HG03060 (cell line): Measurements from ENCODE around the gene GPR139.

Experiments used
- ATAC-seq: cut with Tn5 transposase; IDR thresholded peaks from one replicate; pipeline ENCODE4 v1.9.1; 2021; ENCODE audit warnings: low read depth, moderate number of reproducible peaks; ENCODE audit not compliant: unreplicated experiment

GPR139 gene

DNA sequence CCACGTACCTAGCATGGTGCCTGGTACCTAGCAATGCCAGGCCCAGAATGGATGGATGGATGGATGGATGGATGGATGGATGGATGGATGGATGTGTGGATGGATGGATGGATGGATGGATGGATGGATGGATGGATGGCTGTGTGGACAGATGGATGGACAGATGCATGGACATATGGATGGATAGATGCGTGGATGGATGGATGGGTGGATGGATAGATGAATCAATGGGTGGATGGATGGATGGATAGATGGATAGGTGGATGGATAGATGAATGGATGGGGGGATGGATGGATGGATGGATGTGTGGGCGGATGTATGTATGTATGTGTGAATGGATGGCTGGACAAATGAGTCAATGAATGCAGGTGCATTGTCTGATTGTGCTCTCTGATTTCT is 12.6 kb downstream of the GPR139 start:
- ATAC-seq = no peak

DNA sequence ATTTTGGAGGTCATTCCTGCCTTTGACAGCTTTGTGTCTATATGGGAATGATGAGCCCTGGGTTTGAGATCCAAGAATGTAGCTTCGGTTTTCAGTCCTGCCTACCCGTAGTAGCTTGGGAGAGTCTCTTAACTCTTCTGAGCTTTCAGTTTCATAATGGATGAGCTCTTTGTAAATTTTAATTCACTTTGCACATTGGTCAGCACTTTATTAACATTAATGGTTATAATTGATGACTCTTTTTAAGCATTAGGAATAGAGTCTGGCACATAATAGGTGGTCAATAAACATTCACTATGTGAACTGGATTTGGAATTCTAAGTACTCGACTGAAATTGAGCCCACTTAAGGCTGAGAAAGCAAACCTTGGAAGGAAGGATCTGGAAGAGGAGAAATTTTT is 17.3 kb downstream of the GPR139 start:
- ATAC-seq = no peak

DNA sequence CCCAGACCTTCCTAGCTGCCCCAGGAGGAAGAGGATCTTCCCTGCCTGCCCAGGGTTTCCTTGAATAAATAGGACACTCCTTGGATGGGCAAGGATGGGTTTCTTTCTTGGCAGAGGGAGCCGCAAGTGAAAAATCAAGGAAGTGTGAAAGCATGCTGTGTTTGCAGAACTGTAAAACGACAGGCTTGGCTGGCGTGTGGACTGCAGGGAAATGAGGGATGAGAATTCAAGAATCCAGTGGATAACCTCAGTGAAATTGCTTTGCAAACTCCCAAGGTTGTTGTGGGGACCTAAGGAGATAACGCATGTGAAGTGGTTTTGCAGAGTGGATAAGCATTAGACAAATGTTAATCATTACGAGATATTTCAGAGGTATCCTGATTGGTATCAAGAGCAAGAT is 20.4 kb downstream of the GPR139 start:
- no peak for ATAC-seq

DNA sequence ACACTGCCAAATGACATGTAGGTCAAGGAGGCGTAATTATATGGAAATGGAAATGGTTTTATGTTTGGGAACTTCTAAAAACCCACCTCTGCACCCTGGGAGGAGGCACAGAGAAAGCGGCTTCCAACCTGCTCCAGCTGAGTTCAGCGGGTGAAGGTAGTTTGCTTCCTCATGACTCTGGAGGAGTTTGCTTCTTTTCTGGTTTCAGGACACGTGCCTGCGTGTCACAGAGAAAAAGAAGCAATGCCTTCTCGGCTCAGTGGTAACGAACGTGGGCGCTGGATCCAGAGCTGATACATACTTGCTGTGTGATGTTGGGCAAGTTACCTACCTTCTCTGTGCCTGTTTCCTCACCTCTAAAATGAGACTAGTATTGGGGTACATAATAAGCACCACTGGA is 22.1 kb downstream of the GPR139 start:
- ATAC-seq = no peak

DNA sequence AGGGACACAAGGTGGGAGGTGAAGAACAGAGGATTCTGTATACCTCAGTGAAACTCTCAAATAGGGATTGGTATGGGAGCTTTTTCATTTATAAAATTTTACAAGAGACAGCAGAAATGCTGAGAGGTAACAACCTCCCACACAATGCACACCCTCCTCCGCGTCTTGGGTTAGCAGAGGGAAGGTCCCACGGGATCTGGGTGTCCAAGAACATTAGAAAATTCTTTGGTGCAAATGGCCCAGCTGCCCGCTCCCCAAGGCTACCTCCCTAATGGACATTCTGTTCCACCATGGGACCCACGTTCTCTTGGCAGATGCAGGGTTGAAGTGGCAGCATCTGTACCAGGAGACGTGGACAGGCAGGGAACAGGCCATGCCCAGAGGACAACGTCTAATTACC is 22.5 kb downstream of the GPR139 start:
- ATAC-seq = no peak

DNA sequence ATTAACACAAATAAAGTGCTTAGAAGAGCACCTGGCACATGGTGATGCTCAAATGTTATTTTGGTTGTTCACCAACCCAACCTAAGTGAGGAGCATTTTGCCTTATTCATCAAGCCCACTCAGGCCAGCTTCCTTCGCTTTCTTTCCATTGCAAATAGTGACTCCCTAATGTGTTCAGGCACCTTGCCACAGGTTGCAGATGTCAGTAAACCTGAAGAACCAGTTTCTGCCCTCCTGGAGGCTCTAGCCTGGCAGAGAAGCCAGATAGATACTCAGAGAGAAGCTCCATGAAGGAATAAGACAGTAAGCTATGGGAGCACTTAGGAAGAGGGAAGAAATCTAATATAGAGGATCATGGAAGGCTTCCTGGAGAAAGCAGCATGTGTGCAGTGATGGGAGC is 23.9 kb downstream of the GPR139 start:
- ATAC-seq = no peak

DNA sequence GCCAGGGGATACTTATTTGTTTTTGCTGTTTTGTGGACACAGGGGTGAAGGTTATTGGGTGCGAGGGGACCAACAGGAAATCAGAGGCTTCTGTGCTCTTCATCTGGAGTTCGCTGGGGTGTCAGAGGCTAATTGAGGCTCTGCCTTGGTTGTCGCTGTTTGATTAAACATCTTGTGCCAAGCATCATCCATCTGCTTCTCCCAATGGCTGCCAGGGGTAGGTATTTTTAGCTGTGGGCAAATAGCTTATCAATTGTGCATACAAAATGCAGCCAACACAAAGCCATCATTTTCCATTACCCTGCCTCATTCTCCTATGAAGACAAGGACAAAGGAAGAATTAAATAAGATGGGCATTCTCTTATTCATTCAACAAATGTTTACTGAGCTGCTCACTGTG is 27.8 kb downstream of the GPR139 start:
- no peak for ATAC-seq

DNA sequence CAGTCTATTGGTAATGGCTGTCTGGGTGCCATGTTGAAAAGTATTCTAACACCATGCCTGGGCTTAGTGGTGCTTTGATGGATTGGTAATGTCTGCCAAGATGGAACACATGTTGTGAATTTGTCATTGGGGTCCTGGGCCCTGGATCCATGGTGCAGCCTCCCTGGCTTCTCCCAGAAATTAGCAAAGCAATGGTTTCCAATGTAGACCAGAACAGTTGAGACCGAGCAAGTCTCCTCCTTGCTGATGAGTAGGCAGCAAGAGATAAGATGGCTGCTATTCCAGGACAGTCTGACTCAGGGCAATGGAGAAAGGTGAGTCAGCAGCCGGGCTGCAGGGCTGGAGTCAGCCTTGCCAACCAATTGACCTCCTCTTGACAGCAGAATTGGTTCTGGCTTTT is 30.8 kb downstream of the GPR139 start:
- ATAC-seq = no peak

DNA sequence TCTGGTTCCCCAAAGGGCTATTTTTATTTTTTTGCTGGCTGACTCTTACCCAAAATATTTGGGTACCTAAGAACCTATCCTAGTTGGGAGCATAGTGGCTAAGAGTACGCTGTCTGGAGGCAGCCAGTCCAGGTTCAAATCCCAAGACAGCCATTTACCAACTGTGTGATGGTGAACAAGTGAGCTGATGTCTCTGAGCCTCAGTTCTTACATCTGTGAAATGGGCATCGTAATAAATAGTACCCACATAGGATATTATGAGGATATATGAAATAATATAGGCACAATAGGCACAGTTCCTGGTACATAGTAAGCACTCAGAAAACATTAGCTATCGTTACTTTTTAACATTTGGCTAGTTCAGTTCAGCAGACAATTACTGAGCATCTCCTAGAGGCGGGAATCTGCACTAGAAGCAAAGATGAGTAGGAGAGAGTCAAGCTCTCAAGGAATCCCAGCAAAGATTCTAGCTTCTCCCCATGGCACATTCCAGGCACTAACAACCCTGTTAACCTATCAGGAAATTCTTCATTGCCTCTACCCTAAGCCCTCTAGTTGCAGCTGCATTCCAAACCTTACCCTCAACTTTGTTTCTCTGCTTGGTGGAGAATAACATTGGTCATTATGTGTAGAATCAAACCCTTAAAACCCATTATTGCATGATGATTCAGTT is 31.6 kb downstream of the GPR139 start:
- ATAC-seq = no peak

DNA sequence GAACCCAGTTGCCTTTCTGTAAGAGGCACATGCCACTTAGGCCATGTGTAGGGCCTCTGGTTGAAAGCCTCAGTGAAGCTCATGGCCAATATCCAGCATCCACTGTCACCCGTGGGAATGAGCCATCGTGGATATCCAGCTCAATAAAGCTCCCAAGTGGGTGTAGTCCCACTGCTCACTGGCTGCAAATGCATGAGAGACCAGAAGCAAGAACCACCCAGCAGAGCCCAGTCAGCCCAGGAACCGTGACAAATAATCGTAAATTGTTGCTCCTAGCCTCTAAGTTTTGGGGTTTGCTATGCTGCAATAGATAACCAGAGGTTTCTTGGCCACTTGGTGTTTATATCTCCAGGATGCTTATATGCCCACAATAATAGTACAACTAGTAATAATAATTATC is 33.7 kb downstream of the GPR139 start:
- ATAC-seq = no peak

DNA sequence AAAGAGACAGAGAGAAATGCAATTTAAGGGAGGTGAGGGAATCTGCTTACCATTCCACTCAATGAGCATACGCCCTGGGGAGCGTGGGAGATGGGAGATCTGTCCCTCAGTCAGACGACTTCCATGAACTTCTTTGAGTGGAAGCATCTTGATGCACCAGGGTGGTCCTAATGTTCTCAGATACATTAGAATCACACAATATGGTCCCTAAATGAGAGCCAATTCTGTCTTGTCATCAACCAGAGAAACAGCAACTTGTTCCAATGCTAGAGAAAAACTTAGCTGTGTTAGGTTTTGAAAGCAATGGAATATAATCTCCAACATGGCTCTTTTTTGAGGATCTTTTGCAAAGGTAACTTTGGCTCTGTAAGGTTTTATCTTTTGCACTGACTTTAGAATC is 44.1 kb downstream of the GPR139 start:
- no peak for ATAC-seq

DNA sequence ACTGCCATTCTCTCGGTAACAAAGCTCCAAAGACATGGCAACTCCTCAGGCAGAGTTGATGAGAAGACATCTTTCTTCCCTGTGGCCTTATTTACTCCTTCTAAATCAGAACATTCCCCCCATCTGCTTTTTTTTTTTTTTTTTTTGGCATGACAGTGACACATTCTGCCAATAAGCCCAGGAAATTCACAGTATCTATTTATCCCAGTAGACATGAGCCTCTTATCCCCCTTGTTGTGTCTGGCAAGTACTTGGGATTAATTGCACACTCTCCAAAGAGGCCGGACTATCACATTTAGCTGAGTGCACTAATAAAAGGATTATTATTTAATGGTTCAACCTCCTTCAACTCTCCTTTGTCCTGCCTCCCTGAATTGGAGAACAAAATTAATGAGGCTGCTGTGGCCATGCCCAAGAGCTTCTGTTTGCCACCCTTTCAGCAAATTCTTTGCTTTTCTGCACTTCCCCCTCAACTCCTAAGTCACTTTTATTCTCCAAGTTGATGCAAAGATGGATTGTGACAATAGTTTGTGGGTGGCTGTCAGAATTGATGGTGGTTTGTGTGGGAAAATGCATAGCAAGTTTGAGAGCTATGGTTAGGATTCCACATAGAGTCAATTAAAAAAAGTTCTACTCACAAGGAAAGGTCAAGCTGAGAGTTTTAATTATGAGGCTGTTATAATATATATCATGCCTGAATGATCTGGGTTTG is 47.2 kb downstream of the GPR139 start:
- ATAC-seq = no peak

DNA sequence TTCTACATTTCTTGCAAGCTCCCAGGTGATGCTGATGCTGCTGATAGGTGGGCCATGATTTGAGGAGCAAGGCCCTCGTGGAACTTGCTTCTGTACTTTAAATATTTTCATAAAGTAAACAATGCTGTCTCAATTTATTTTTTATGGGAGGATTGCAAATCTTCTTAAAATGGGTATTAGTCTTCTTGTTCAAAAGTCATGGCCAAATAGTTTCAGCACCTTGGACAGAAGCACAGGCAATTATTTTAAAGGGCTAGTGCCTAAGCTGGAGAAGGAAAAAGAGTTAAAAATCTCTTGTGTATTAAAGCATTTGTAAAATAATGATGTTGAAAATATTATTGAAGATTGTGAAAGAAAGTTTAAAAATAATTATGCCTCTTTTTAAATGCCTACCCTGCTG is 50.5 kb downstream of the GPR139 start:
- ATAC-seq = no peak

DNA sequence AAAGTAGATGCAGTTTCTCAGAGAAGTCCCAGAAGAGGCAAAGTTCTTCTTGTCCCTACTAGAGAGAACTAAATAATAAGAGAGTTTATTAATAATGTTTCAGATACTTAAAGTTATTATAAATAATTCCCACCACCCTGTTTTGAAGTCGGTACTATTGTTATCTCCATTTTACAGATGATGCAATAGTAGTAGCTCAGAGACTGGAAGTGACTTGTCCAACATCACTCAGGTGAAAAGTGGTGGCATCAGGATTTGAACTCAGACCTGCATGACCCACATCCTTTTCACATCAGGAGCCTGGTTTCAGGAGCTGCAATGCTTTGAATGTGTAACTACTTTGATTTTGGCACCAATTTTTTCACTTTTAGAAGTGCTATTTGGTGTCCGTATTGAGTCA is 52.7 kb downstream of the GPR139 start:
- ATAC-seq = no peak

DNA sequence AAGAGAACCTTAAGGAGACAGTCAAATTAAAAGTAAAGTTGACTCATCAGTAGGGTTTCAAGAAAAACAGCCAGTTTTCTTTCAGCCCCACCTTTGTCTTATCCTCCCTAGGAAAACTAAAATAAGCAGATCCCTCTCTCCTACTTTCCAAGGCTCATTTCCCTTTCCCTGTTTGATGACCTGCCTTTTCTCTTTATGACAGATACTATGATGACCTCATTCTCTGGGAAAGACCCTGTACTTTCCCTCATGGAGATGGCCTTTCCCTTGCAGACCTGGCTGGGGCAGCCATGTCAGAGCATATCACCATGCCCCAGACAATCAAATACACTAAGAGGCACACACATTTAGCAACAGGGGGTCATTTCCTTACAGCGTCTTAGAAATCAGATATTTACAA is 53.6 kb downstream of the GPR139 start:
- ATAC-seq = no peak

DNA sequence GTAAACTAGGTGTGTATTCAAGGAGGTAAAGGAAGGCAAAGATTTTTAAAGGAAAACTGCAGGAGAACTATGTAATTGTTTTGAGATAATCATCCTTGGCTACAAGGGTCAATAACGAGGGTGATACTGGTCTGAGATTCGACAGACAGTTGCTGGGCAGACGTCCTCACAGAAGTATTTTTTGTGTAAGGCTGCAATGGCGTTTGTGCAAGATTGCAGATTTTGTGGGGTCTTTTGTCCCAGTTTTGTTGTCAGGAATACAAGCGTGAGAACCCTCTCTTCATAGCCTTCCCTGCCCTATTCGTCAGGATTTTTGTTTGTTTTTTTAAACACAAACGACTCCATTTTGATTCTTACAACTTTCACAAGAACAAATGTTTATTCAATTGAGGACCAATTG is 57.5 kb downstream of the GPR139 start:
- ATAC-seq = no peak

DNA sequence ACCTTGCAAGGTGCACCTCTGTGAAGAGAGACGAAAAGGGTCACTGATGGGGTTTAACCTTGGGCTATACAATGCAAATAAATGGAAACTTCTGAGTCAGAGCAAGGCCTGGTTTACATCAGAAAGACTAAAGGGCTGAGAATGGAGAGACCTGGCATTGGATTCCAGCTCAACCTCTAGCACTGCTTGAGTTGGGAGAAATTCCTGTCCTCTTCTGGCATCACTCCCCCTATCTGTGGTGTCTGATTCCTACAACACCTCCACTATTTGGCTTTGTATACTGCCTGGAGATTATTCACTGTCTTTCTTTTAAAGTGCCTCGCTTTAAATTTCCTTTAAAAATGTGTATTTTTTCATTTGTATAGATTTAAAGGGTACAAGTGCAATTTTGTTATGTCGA is 68.8 kb downstream of the GPR139 start:
- ATAC-seq = no peak

DNA sequence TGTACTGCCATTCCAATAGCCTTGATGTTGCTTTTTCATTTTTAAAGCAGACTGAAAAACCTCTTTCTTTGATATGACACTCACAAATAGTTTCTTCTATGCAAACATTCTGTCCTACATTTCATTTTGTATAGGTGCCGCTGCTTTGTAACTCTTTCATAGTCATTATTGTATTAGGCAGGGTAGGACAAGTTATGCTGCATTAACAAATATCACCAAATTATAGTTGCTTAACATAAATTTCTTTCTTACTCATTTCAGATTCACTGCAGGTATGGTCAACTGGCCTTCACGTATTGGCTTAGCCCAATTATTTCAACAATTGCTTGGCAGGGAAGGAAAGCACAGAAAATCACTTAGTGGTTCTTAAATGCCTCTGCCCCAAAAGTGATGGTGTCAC is 70.8 kb downstream of the GPR139 start:
- ATAC-seq = no peak

DNA sequence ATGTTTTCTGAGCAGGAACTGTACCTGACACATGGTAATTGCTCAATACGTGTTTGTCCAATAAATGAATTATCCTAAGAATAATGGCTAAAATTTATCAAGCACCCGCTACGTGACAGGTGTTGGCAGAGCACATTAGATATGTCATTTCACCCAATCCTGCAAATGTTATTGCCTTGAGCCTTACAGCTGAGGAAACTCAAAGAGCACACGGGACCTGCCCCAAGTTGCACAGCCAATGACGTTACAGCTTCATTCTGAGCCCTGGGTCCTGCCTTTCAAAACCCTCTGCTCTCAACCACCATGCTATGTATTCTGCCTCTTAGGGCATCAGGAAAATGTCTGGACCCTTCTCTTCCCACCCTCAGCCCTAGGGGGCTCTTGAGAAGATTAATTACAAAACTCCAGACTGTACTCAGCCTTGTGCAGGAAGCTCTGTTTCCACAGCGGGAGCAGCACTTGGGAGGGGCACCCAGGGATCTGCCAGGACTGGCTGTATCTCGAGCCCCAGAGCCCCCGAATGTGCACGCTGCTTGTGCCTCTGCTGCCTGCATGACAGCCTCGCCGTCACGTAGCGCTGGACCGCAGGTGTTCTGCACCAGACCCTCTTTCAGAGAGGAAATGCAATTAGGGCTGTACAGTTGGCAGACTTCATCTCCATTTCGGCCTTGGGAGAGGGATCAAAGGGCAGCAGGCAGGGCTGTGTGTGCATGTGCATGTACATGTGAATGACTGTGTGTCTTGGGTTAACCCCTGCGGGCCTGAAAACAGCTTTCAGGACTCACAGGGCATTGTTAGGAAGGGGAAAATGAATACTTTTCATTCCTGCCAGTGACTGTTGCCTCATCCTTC is 71.6 kb downstream of the GPR139 start:
- no peak for ATAC-seq

DNA sequence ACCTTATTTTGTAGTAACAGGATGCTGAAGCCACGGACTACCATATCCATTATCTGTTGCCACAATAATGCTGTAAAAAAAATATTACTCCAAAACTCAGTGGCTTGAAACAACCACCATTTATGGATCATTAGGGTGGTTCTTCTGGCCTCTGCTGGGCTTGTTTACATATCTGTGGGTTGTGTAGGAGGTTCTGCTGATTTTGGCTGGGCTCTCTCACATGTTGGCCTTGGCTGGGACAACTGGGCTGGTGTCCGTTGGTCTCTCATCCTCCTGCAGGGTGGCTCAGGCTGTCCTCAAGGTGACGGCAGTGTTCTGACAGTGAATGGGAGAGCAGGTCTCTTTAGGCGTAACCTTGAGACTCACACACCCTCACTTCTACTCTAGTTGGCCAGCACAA is 76.0 kb downstream of the GPR139 start:
- no peak for ATAC-seq

DNA sequence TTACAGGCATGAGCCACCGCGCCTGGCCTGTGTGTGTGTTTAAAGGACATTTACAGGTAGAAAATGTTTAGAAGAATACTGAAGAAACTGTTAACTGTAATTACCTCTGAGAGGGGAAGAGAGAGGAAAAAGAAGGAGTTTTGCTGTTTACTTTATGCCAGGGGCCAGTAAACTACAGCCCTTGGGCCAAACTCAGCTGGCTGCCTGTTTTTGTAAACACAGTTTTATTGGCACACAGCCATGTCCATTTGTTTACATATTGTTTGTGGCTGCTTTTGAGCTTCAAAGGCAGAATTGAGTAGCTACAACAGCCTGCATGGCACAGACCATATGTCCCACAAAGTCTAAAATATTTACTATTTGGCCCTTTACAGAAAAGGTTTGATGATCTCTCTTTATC is 76.4 kb downstream of the GPR139 start:
- no peak for ATAC-seq
